Right cardiac atrium (tissue), 5 donors: ENCODE measurements around the gene RTN1. TPM values are rescaled to one million over a fixed set of nuclear protein-coding genes. Genes with fewer than 3 reads are reported as not detected.

Experiments
- ATAC-seq, 2 donors: fragments of 200-7000 bp; cut with Tn5 transposase; one replicate each; pipeline versions ENCODE4 v1.8.0 to v1.9.1; 2020; ENCODE audit warnings: moderate library complexity in 2 of 2, mild to moderate bottlenecking in 1 of 2
- DNase-seq, 3 donors: peaks; one replicate each; pipeline ENCODE4 v3.0.0-alpha.2; 2020
- H3K27ac ChIP-seq: one replicate; pipeline ENCODE4 v1.5.1; 2013; ENCODE audit warnings: mild to moderate bottlenecking, low read length, control low read depth, moderate library complexity
- H3K27me3 ChIP-seq: one replicate; pipeline ENCODE4 v1.6.1; 2013; ENCODE audit not compliant: control insufficient read depth, insufficient read depth
- H3K4me1 ChIP-seq: one replicate; pipeline ENCODE4 v1.6.1; 2013; ENCODE audit warnings: low read length; ENCODE audit not compliant: control insufficient read depth, insufficient read depth
- H3K4me3 ChIP-seq: one replicate; pipeline ENCODE4 v1.5.1; 2013; ENCODE audit warnings: low read length, control low read depth
- H3K9me3 ChIP-seq: one replicate; pipeline ENCODE4 v1.6.1; 2013; ENCODE audit warnings: low read length; ENCODE audit not compliant: control insufficient read depth
- WGBS: extraction: QIAGEN DNeasy Blood & Tissue Kit; methylation state at CpG from one replicate; pipeline ENCODE4 v1.1.7; 2013; 5-methylcytosine and 5-hydroxymethylcytosine counted together
- intact Hi-C, 4 donors: fragments of 100-400 bp; cut with DNase I; formaldehyde crosslinking; loops; one replicate each; pipeline versions ENCODE4 v1.11.0 to v1.14.0; 2022 to 2023
- polyA plus RNA-seq: library from polyadenylated mRNA; stranded (reverse); fragments of 200-250 nt; gene quantifications from one replicate; pipeline ENCODE4 v1.2.3, GENCODE V29; 2013
- total RNA-seq, 4 donors: library from RNA; stranded (reverse); fragmentation: NEBNext Ultra II Directional; extraction: Animal tissue kit (Norgen Biotek cat#: 25700); gene quantifications; one replicate each; pipeline ENCODE4 v1.2.1, GENCODE V29; 2021
- donor health status: healthy with polysubstance abuse.
- donor health status: DM: no; HTN: yes; CAD: no.
- donor health status: DM: no; HTN: no; CAD: no.
- donor health status: DM: no; HTN: yes; CAD: no; lungs with severe emphysema.
- donor health status: DM: yes; HTN: yes; CAD: no.

The RTN1 gene
- total and polyA plus RNA-seq, 5 donors = 1.1 to 3.2 (median 3.0) TPM

- DNase-seq (no peak), ATAC-seq (no peak)
- Histone ChIP-seq H3K9me3 (no peaks in the 10 kb centered on the region), H3K27me3 (no peaks in the 10 kb centered on the region), H3K27ac (no peak overlapping the region), H3K4me1 (no peaks in the 10 kb centered on the region), H3K4me3 (no peak overlapping the region)
- intact Hi-C loops = no loop called here
- WGBS = 22% methylated on average over 2 of the region's 2 CpGs
Measured at GRCh38 chr14:59622631-59623030, 247.9 kb downstream of the RTN1 start.

- WGBS = 42% methylated on average over 2 of the region's 2 CpGs
- no peak for DNase-seq
- intact Hi-C loops = no loop called here
- Histone ChIP-seq H3K4me3 (no peak overlapping the region), H3K27me3 (no peaks in the 10 kb centered on the region), H3K4me1 (no peaks in the 10 kb centered on the region), H3K9me3 (no peaks in the 10 kb centered on the region), H3K27ac (no peak overlapping the region)
- ATAC-seq = no peak
Measured at GRCh38 chr14:59619061-59619460, 251.5 kb downstream of the RTN1 start.

DNA sequence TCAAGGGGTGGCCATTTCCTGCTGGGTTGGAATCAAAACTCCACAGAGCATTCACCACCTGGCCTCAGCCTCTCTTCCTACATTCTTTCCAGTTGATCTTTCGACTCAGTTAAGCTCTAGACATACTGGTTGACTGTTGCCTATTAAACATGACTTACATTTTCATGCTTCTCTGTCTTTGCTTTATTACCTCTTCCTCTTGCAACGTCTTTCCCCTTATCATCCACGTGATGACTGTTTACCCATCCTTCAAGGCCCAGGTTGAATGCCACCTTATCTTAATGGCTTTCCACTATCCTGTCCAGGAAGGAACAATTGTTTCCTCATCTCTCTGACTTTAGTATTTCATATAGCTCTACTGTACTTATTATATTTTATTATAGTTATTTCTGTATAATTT, 269.5 kb downstream of the RTN1 start:
- Histone ChIP-seq H3K4me3 (no peak overlapping the region), H3K4me1 (no peaks in the 10 kb centered on the region), H3K27ac (no peak overlapping the region), H3K27me3 (no peaks in the 10 kb centered on the region), H3K9me3 (no peaks in the 10 kb centered on the region)
- intact Hi-C loops = no loop called here
- DNase-seq (no peak), ATAC-seq (no peak)
- WGBS = 46% methylated on average over 3 of the region's 3 CpGs

DNA sequence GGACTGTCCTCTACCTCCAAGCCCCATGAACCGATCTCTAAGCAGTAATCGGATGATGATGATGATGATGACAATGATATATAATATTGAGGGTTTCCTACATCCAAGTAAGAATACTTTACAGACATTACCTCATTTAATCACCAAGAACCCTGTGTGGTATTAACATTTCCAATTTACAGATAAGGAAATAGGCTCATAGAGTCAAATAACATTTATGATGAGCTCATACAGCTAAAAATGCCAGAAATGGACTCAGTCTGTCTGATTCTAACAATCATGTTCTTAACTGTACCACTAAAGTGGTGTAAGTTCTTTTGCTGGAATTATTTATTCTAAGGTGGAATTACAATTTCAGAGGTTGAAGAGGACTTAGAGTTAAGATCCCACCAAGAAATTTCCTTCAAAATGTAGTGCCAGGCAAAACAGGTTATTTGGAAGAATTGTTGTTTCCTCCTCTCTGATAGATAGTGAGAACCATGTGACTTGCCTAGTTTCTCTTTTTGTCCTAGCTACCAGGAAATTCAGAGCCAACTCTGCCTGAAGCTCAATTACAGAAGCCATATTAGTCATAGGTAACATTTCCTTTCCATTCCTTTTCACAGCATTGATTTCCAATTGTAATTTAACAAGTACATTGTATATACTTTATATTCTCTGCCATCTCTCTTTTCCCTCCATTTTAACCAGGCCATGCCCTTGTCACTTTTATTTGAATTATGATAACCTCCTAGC, 270.2 kb downstream of the RTN1 start:
- Histone ChIP-seq H3K27me3 (no peaks in the 10 kb centered on the region), H3K4me3 (no peak overlapping the region), H3K9me3 (no peaks in the 10 kb centered on the region), H3K27ac (no peak overlapping the region), H3K4me1 (no peaks in the 10 kb centered on the region)
- DNase-seq (no peak), ATAC-seq (no peak)
- intact Hi-C loops = no loop called here
- 67% methylated on average over 2 of the region's 2 CpGs for WGBS

DNA sequence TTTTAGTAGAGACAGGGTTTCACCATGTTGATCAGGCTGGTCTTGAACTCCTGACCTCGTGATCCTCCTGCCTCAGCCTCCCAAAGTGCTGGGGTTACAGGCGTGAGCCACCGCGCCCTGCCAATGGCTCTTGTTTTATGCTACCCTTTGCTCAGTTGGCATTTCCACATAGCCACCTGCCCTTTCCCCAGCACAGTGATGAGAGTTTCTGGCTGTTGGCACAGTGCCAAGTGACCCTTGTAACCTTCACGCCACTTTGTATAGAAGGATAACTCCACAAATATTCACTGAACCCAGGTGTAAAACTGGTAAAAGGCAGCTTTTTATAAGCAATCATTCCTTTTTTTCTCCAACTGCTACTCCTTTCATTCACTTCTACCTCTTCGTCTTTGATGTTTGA, 275.5 kb downstream of the RTN1 start:
- H3K27ac ChIP-seq = no peak overlapping the region
- H3K9me3 ChIP-seq = peaks cover 2% of the 10 kb centered on the region
- H3K4me3 ChIP-seq = no peak overlapping the region
- intact Hi-C loops = no loop called here
- DNase-seq (no peak), ATAC-seq (no peak)
- no peaks in the 10 kb centered on the region for H3K27me3 ChIP-seq
- H3K4me1 ChIP-seq = no peaks in the 10 kb centered on the region
- 82% methylated on average over 6 of the region's 6 CpGs for WGBS

DNA sequence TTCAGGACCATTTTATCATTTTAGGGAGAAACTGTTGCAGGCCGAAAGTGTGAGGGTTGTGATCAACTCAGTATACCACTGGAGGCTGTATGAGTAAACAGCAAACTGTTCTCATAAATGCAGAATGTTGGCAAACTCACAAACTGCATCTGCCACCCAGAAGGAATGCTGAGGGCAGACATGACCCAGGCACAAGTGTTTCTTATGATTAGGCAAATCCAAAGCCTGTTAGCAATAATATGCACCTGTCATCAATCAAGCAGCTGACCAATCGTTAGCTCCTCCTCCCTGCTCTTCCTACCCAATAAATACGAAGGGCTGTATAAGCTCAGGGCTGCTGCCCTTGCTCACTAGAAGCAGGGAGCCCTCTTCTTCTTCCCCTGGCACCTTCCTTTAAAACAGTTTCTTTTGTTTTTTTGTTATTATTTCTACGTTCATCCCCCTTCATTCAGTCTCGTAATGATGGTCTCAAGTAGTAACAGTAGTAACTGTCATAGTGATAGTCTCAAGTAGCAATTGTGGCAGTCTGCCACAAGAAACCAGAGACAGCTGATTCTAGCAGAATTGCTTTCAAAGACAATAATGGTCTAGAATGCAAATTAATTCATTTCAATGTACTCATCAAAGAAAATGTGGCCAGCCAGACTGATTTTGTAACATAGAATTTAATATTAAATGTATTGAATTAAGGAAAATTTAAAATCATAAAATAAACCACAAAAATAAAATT, 278.8 kb downstream of the RTN1 start:
- 80% methylated on average over 5 of the region's 5 CpGs for WGBS
- Histone ChIP-seq H3K4me1 (no peaks in the 10 kb centered on the region), H3K27ac (no peak overlapping the region), H3K27me3 (no peaks in the 10 kb centered on the region), H3K4me3 (no peak overlapping the region), H3K9me3 (peaks cover 2% of the 10 kb centered on the region)
- ATAC-seq = no peak
- intact Hi-C loops = no loop called here
- DNase-seq = no peak

- Histone ChIP-seq H3K4me1 (no peaks in the 10 kb centered on the region), H3K9me3 (peaks cover 2% of the 10 kb centered on the region), H3K4me3 (no peak overlapping the region), H3K27ac (no peak overlapping the region), H3K27me3 (no peaks in the 10 kb centered on the region)
- intact Hi-C loops = no loop called here
- 58% methylated on average over 3 of the region's 3 CpGs for WGBS
- ATAC-seq (no peak), DNase-seq (no peak)
Measured at GRCh38 chr14:59588101-59588500, 282.5 kb downstream of the RTN1 start.

- Histone ChIP-seq H3K9me3 (no peaks in the 10 kb centered on the region), H3K27me3 (no peaks in the 10 kb centered on the region), H3K4me3 (no peak overlapping the region), H3K4me1 (no peaks in the 10 kb centered on the region), H3K27ac (no peak overlapping the region)
- 73% methylated on average over 10 of the region's 10 CpGs for WGBS
- intact Hi-C loops = no loop called here
- DNase-seq = no peak
- ATAC-seq = no peak
Measured at GRCh38 chr14:59585891-59586554, 284.6 kb downstream of the RTN1 start.

- no peak overlapping the region for H3K27ac ChIP-seq
- peak; percentile 29 to 35 for ATAC-seq
- WGBS = 15% methylated on average over 2 of the region's 2 CpGs
- no peak overlapping the region for H3K4me3 ChIP-seq
- no peaks in the 10 kb centered on the region for H3K27me3 ChIP-seq
- no peaks in the 10 kb centered on the region for H3K9me3 ChIP-seq
- no peak for DNase-seq
- intact Hi-C loops = no loop called here
- H3K4me1 ChIP-seq = no peaks in the 10 kb centered on the region
Measured at GRCh38 chr14:59583755-59584154, 286.8 kb downstream of the RTN1 start.

DNA sequence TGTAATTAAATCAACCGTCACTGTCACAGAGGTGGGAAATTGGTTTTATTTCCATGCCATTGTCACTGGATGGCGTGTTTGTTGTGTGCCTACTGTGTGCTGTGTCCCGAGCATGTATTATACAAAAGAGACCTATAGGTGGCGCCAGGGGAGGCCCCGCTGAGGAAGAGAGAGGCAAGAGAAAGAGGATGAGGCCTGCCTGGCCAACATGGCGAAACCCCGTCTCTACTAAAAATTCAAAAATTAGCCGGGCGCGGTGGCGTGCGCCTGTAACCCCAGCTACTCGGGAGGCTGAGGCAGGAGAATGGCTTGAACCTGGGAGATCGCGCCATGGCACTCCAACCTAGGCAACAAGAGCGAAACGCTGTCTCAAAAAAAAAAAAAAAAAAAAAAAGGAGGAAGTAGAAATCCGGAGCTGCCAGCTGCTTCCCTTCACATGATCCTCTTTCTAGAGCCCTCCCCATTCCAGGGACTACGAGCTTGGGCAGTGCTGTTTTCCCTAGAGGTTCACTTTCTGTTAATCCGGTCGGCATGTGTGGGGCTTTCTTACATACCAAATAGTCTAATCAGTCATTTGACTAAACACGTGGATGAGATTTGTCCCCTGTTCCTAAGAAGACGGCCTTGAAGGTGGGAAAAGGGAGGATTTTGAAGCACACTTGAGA, 287.6 kb downstream of the RTN1 start:
- Histone ChIP-seq H3K4me1 (no peaks in the 10 kb centered on the region), H3K9me3 (no peaks in the 10 kb centered on the region), H3K27me3 (no peaks in the 10 kb centered on the region), H3K27ac (no peak overlapping the region), H3K4me3 (no peak overlapping the region)
- ATAC-seq (no peak), DNase-seq (peak in 1 of 3 donors; percentile 41)
- intact Hi-C loops = no loop called here
- WGBS = 80% methylated on average over 23 of the region's 23 CpGs

- 84% methylated on average over 3 of the region's 3 CpGs for WGBS
Measured at GRCh38 chr14:59582161-59582560, 288.4 kb downstream of the RTN1 start.

More at GRCh38 chr14:59582161-59582560, 288.4 kb downstream of the RTN1 start:
- Histone ChIP-seq H3K27ac (no peak overlapping the region), H3K4me1 (no peaks in the 10 kb centered on the region), H3K9me3 (no peaks in the 10 kb centered on the region), H3K27me3 (no peaks in the 10 kb centered on the region), H3K4me3 (no peak overlapping the region)
- no peak for DNase-seq
- ATAC-seq = no peak
- intact Hi-C loops = no loop called here
